Measurements from ENCODE around the gene DMWD.

- no peak for TF ChIP-seq CTCF (IDR thresholded peaks at IDR 0.05; ENCODE audit: borderline replicate concordance, extremely low read depth, low read length, poor library complexity, severe bottlenecking)
- no peak for TF ChIP-seq EZH2 (IDR thresholded peaks at IDR 0.05; ENCODE audit: borderline replicate concordance, low read depth, low read length, severe bottlenecking)
Measured at GRCh38 chr19:45800070-45800553, 7.5 kb upstream of the DMWD start.
